Smooth muscle cell of the brain vasculature (primary cell): Measurements from ENCODE around the gene PPP2R2B.

ENCODE experiments used
- DNase-seq: peaks from one replicate; pipeline ENCODE4 v3.0.0-alpha.2; 2012; ENCODE audit warnings: low read depth, low spot score

The PPP2R2B gene

GRCh38 chr5:146703899-146704298 is 174.7 kb downstream of the PPP2R2B start:
- no peak for DNase-seq

GRCh38 chr5:146703499-146703898 is 175.1 kb downstream of the PPP2R2B start:
- DNase-seq = no peak

GRCh38 chr5:146699664-146700418 is 178.7 kb downstream of the PPP2R2B start:
- DNase-seq = no peak

GRCh38 chr5:146699138-146699537 is 179.4 kb downstream of the PPP2R2B start:
- no peak for DNase-seq

- no peak for DNase-seq
These were observed 179.9 kb downstream of the PPP2R2B start for GRCh38 chr5:146698651-146699050.

GRCh38 chr5:146697211-146697610 is 181.3 kb downstream of the PPP2R2B start:
- no peak for DNase-seq

GRCh38 chr5:146695646-146696045 is 182.9 kb downstream of the PPP2R2B start:
- DNase-seq = no peak

- DNase-seq = no peak
These were observed 187.6 kb downstream of the PPP2R2B start for GRCh38 chr5:146690880-146691355.

GRCh38 chr5:146687630-146688029 is 190.9 kb downstream of the PPP2R2B start:
- no peak for DNase-seq

GRCh38 chr5:146683861-146684260 is 194.7 kb downstream of the PPP2R2B start:
- DNase-seq = no peak

- no peak for DNase-seq
These were observed 195.5 kb downstream of the PPP2R2B start for GRCh38 chr5:146682899-146683532.

- no peak for DNase-seq
These were observed 196.9 kb downstream of the PPP2R2B start for GRCh38 chr5:146681585-146682105.

GRCh38 chr5:146680846-146681584 is 197.5 kb downstream of the PPP2R2B start:
- DNase-seq = no peak

- no peak for DNase-seq
These were observed 202.9 kb downstream of the PPP2R2B start for GRCh38 chr5:146675636-146676035.

- no peak for DNase-seq
These were observed 205.7 kb downstream of the PPP2R2B start for GRCh38 chr5:146672866-146673265.

- no peak for DNase-seq
These were observed 206.8 kb downstream of the PPP2R2B start for GRCh38 chr5:146671561-146672295.

GRCh38 chr5:146669656-146670055 is 208.9 kb downstream of the PPP2R2B start:
- DNase-seq = no peak

GRCh38 chr5:146667633-146668272 is 210.8 kb downstream of the PPP2R2B start:
- no peak for DNase-seq

GRCh38 chr5:146662229-146662628 is 216.3 kb downstream of the PPP2R2B start:
- DNase-seq = no peak

- no peak for DNase-seq
These were observed 218.1 kb downstream of the PPP2R2B start for GRCh38 chr5:146660376-146660960.

- DNase-seq = no peak
These were observed 218.6 kb downstream of the PPP2R2B start for GRCh38 chr5:146659961-146660360.
